GM12892 (cell line): Measurements from ENCODE around the gene PCDHA1.

Source experiments
- POLR2A ChIP-seq: IDR thresholded peaks from 2 replicates; pipeline ENCODE4 v1.6.1; 2011; ENCODE audit warnings: low read depth, low read length, control low read depth
- POLR2AphosphoS5 ChIP-seq: IDR thresholded peaks from 2 replicates; pipeline ENCODE4 v1.6.1; 2011; ENCODE audit warnings: low read depth, low read length, control low read depth

DNA sequence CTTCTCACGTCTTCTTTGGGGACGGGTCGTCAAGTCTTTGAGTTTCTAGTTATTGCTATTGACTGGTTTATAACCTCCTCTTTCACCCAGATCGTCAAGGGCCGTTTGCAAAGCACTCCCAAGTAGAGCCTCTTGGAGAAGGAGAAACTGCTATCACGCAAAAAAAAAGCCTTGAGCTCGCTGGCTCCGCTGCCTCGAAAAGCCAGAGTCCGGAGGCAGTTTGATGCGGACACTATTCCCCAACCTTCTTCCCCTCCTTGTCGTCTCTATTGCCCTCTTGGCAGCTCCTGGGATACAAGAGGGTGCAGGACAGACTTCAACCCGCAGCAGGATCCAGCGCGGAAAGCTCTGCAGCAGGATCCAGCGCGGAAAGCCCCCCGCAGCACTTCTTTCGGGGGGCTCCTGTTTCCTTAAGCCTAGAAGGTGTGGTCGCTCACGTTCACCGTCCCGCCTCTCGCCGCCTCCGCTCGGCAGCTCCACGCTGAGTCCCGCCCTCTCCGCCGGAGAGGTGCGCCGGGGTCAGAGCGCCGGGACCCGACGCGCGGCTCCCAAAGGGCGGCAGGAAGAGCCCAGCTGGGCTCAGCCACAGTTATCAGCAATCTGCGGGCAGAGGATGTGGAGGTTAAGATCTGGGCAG, 140.0 kb downstream of the PCDHA1 start, which contains the start of gene PCDHAC1:
- no peak for TF ChIP-seq POLR2AphosphoS5
- no peak for TF ChIP-seq POLR2A
